HepG2 (cell line): Measurements from ENCODE around the gene SIRPA. TPM values are rescaled to one million over a fixed set of nuclear protein-coding genes. Genes with fewer than 3 reads are reported as not detected.
A peak's percentile ranks its signal among the peaks of the same experiment; 100 is the strongest.

Experiments
- DRAP1 ChIP-seq: IDR thresholded peaks from 2 replicates; pipeline ENCODE4 v1.6.1; 2016; ENCODE audit warnings: missing genetic modification reagents, missing compliant biosample characterization
- GATAD2A ChIP-seq: IDR thresholded peaks from 2 replicates; pipeline ENCODE4 v1.6.1; 2016
- KAT7 ChIP-seq: IDR thresholded peaks from 2 replicates; pipeline ENCODE4 v1.6.1; 2018; ENCODE audit warnings: borderline replicate concordance, missing compliant biosample characterization
- MATR3 ChIP-seq: sonication (generic); formaldehyde crosslinking; IDR thresholded peaks from 2 replicates; pipeline ENCODE4 v1.4.0; 2020; ENCODE audit warnings: missing genetic modification reagents
- MYPOP ChIP-seq: sonication (generic); formaldehyde crosslinking; IDR thresholded peaks from 2 replicates; pipeline ENCODE4 v1.8.1; 2023; ENCODE audit warnings: mild to moderate bottlenecking, moderate library complexity, missing genetic modification reagents
- POGK ChIP-seq: sonication (generic); formaldehyde crosslinking; conservative IDR thresholded peaks from 2 replicates; pipeline ENCODE4 v1.8.0; 2022; ENCODE audit warnings: mild to moderate bottlenecking, moderate library complexity, missing genetic modification reagents
- RERE ChIP-seq: IDR thresholded peaks from 2 replicates; pipeline ENCODE4 v1.6.1; 2016; ENCODE audit warnings: low read depth, missing genetic modification reagents, missing compliant biosample characterization
- TFDP1 ChIP-seq: IDR thresholded peaks from 2 replicates; pipeline ENCODE4 v1.6.1; 2016; ENCODE audit warnings: missing compliant biosample characterization, missing genetic modification reagents, borderline replicate concordance
- ZKSCAN5 ChIP-seq: sonication (generic); formaldehyde crosslinking; IDR thresholded peaks from 2 replicates; pipeline ENCODE4 v1.5.1; 2020; ENCODE audit warnings: mild to moderate bottlenecking, missing genetic modification reagents
- ZNF10 ChIP-seq: sonication (generic); formaldehyde crosslinking; IDR thresholded peaks from 2 replicates; pipeline ENCODE4 v1.4.0; 2020; ENCODE audit warnings: mild to moderate bottlenecking, low read depth, missing genetic modification reagents, borderline replicate concordance
- ZNF136 ChIP-seq: sonication (generic); formaldehyde crosslinking; IDR thresholded peaks from 2 replicates; pipeline ENCODE4 v1.8.1; 2022; ENCODE audit warnings: low read depth, mild to moderate bottlenecking, moderate library complexity, missing genetic modification reagents
- ZNF205 ChIP-seq: IDR thresholded peaks from 2 replicates; pipeline ENCODE4 v1.6.1; 2018; ENCODE audit warnings: missing biosample characterization, missing genetic modification reagents
- ZNF292 ChIP-seq: sonication (generic); formaldehyde crosslinking; IDR thresholded peaks from 2 replicates; pipeline ENCODE4 v1.8.1; 2022; ENCODE audit warnings: mild to moderate bottlenecking, low read depth, missing genetic modification reagents, borderline replicate concordance
- ZNF350 ChIP-seq: sonication (generic); formaldehyde crosslinking; IDR thresholded peaks from 2 replicates; pipeline ENCODE4 v1.4.0; 2020; ENCODE audit warnings: mild to moderate bottlenecking, low read depth, missing genetic modification reagents, borderline replicate concordance
- ZNF574 ChIP-seq: sonication (generic); formaldehyde crosslinking; IDR thresholded peaks from 2 replicates; pipeline ENCODE4 v1.4.0; 2020; ENCODE audit warnings: missing genetic modification reagents
- polyA plus RNA-seq, 8 experiments: library from polyadenylated mRNA; depleted of rRNA in 3 of 8; stranded (reverse) in 7 of 8; unstranded in 1 of 8; fragments of >200 nt; fragmentation: Illumina TruSeq in 4 of 8; extraction: Trizol in 4 of 8; gene quantifications; 2 replicates each; pipeline versions ENCODE4 v1.2.1 to v1.2.3, GENCODE V29; 2011 to 2016; ENCODE audit warnings: low read depth in 4 of 8, missing spikeins in 1 of 8, mixed read lengths in 1 of 8; ENCODE audit not compliant: insufficient read depth in 1 of 8
- total RNA-seq, 5 experiments: library from RNA; depleted of rRNA; stranded (reverse); fragments of >200 nt; fragmentation: Illumina TruSeq; extraction: Trizol; gene quantifications; 2 replicates each; pipeline ENCODE4 v1.2.3, GENCODE V29; 2016; ENCODE audit warnings: low read depth in 1 of 5

Gene SIRPA
- total and polyA plus RNA-seq, 2 of the 13 experiments (the other 11 are each of a cell fraction or from before 2014, with no cell fraction given): 7.2 to 17.6 TPM

- peak; percentile 72; the same call in 1 of the 2 replicates for TF ChIP-seq ZNF205 (CRISPR knock-in tag)
- peak; percentile 26; the same call in 1 of the 2 replicates for TF ChIP-seq TFDP1 (CRISPR knock-in tag)
- TF ChIP-seq MATR3 (CRISPR knock-in tag): no peak; the same call in 1 of the 2 replicates
- peak; percentile 61; the same call in 1 of the 2 replicates for TF ChIP-seq POGK
- peak; percentile 40; the same call in 1 of the 2 replicates for TF ChIP-seq DRAP1
- TF ChIP-seq ZNF10 (CRISPR knock-in tag): no peak
- TF ChIP-seq RERE (CRISPR knock-in tag): no peak
- TF ChIP-seq ZKSCAN5 (CRISPR knock-in tag): no peak
- no peak for TF ChIP-seq ZNF292 (CRISPR knock-in tag)
- no peak for TF ChIP-seq ZNF136 (CRISPR knock-in tag)
- peak; percentile 52; the same call in 1 of the 2 replicates for TF ChIP-seq ZNF350 (CRISPR knock-in tag)
- peak; percentile 49 for TF ChIP-seq ZNF574
- no peak for TF ChIP-seq GATAD2A (CRISPR knock-in tag)
- TF ChIP-seq KAT7 (CRISPR knock-in tag): no peak
- 0 out of 2 replicates have a peak, but pooled peaks have one; percentile 37 for TF ChIP-seq MYPOP (CRISPR knock-in tag)
Observed at GRCh38 chr20:1965520-1966351, 70.5 kb downstream of the SIRPA start (continued).
